Parathyroid adenoma (tissue), 2 donors: ENCODE measurements around the gene EPM2A.

Source experiments
- H2AFZ ChIP-seq: fragments of 300-600 bp; sonication (generic); one replicate; pipeline ENCODE4 v1.7.0; 2017; ENCODE audit warnings: antibody characterized with exemption, mild to moderate bottlenecking
- H3K27ac ChIP-seq: fragments of 300-600 bp; sonication (generic); one replicate; pipeline ENCODE4 v1.7.0; 2017
- H3K27me3 ChIP-seq: fragments of 300-600 bp; sonication (generic); one replicate; pipeline ENCODE4 v1.7.0; 2017; ENCODE audit warnings: low read length; ENCODE audit not compliant: control insufficient read depth, insufficient read depth
- H3K36me3 ChIP-seq: fragments of 300-600 bp; sonication (generic); one replicate; pipeline ENCODE4 v1.7.0; 2017; ENCODE audit warnings: low read length; ENCODE audit not compliant: control insufficient read depth, insufficient read depth
- H3K4me1 ChIP-seq: fragments of 300-600 bp; sonication (generic); one replicate; pipeline ENCODE4 v1.7.0; 2017; ENCODE audit warnings: control low read depth
- H3K4me2 ChIP-seq: fragments of 300-600 bp; sonication (generic); one replicate; pipeline ENCODE4 v1.7.0; 2017; ENCODE audit warnings: low read length
- H3K4me3 ChIP-seq: fragments of 300-600 bp; sonication (generic); one replicate; pipeline ENCODE4 v1.7.0; 2017; ENCODE audit warnings: low read depth, low read length
- H3K79me2 ChIP-seq: fragments of 300-600 bp; sonication (generic); one replicate; pipeline ENCODE4 v1.7.0; 2017; ENCODE audit warnings: control low read depth
- H3K9ac ChIP-seq: fragments of 300-600 bp; sonication (generic); one replicate; pipeline ENCODE4 v1.7.0; 2017; ENCODE audit warnings: mild to moderate bottlenecking
- H3K9me3 ChIP-seq: fragments of 300-600 bp; sonication (generic); one replicate; pipeline ENCODE4 v1.7.0; 2017; ENCODE audit warnings: low read length; ENCODE audit not compliant: control insufficient read depth
- TF ChIP-seq, protein P1 (sequence below): fragments of 300-600 bp; sonication (generic); IDR thresholded peaks from one replicate; pipeline ENCODE4 v1.7.0; 2017; ENCODE audit warnings: antibody characterized with exemption, mild to moderate bottlenecking
- donor health status: primary hyperparathyroidism.

Gene EPM2A

DNA sequence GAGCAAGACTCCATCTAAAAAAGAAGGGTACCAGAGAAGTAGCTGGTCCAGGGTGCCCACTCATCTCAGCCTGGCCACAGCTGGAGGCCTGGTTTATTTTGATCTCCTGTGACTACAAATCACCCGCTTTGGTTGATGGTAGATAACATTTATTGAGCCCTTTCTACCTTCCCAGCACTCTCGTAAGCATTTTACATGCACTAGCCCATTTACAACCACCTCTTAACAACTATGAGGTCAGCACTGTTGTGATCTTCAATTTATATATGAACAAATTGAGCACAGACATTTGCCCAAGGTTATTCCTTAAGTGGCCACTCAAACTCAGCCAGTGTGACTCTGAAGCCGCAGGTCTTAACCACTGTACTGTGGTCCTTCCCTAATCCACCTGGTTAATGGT, 104.7 kb downstream of the EPM2A start:
- TF ChIP-seq, protein P1, sequence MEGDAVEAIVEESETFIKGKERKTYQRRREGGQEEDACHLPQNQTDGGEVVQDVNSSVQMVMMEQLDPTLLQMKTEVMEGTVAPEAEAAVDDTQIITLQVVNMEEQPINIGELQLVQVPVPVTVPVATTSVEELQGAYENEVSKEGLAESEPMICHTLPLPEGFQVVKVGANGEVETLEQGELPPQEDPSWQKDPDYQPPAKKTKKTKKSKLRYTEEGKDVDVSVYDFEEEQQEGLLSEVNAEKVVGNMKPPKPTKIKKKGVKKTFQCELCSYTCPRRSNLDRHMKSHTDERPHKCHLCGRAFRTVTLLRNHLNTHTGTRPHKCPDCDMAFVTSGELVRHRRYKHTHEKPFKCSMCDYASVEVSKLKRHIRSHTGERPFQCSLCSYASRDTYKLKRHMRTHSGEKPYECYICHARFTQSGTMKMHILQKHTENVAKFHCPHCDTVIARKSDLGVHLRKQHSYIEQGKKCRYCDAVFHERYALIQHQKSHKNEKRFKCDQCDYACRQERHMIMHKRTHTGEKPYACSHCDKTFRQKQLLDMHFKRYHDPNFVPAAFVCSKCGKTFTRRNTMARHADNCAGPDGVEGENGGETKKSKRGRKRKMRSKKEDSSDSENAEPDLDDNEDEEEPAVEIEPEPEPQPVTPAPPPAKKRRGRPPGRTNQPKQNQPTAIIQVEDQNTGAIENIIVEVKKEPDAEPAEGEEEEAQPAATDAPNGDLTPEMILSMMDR: no peak
- Histone ChIP-seq H2AFZ (no peak overlapping the region), H3K79me2 (no peaks in the 10 kb centered on the region), H3K4me3 (no peak overlapping the region), H3K36me3 (no peaks in the 10 kb centered on the region), H3K9me3 (no peaks in the 10 kb centered on the region), H3K27ac (no peak overlapping the region), H3K27me3 (no peaks in the 10 kb centered on the region), H3K9ac (no peak overlapping the region), H3K4me2 (no peak overlapping the region), H3K4me1 (peaks cover 4% of the 10 kb centered on the region)

DNA sequence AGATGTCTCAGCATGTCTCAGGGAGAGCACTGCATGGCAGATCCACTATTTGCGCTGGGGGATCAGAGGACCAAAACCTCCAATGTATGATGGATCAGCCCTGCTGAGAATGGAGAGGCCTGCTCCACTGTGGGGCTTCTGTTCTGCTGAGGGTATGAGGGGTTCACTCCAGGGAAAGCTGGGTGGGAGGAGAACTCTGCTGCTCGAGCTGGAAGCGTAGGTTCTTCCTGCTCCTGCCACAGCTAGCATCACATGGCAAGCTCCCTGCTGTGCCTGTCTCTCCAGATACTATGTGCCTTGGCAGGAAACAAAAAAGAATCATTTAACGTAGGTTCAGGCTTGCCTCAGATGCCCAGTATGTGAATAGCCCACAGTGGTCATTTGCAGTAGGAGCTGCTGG, 105.8 kb downstream of the EPM2A start:
- Histone ChIP-seq H3K4me3 (no peak overlapping the region), H2AFZ (no peak overlapping the region), H3K9ac (no peak overlapping the region), H3K4me2 (no peak overlapping the region), H3K27ac (no peak overlapping the region), H3K36me3 (no peaks in the 10 kb centered on the region), H3K4me1 (peaks cover 4% of the 10 kb centered on the region), H3K79me2 (no peaks in the 10 kb centered on the region), H3K9me3 (no peaks in the 10 kb centered on the region), H3K27me3 (no peaks in the 10 kb centered on the region)
- TF ChIP-seq, protein P1: no peak

DNA sequence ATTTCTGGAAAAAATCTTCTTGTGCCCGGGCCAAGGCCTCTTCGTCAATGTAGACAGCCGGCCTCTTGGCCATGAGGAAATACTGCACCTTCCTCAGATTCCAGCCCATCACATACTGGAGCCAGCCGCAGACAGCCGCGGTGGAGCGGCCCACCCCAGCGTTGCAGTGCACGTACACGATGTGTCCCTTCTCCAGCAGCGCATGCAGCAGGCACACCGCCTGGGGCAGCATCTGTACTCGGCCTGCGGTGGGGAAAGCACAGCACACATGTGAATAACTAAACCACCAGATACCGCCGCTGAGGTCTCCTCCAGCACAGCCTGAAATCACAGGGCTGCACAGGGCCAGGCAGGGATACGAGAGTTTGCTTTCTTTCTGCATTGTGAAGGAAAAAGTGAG, 107.9 kb downstream of the EPM2A start:
- no peaks in the 10 kb centered on the region for H3K9me3 ChIP-seq
- H2AFZ ChIP-seq: no peak overlapping the region
- TF ChIP-seq, protein P1: no peak
- H3K4me2 ChIP-seq: no peak overlapping the region
- H3K4me1 ChIP-seq: no peaks in the 10 kb centered on the region
- no peaks in the 10 kb centered on the region for H3K79me2 ChIP-seq
- no peak overlapping the region for H3K4me3 ChIP-seq
- H3K27me3 ChIP-seq: no peaks in the 10 kb centered on the region
- no peak overlapping the region for H3K9ac ChIP-seq
- no peaks in the 10 kb centered on the region for H3K36me3 ChIP-seq
- no peak overlapping the region for H3K27ac ChIP-seq

DNA sequence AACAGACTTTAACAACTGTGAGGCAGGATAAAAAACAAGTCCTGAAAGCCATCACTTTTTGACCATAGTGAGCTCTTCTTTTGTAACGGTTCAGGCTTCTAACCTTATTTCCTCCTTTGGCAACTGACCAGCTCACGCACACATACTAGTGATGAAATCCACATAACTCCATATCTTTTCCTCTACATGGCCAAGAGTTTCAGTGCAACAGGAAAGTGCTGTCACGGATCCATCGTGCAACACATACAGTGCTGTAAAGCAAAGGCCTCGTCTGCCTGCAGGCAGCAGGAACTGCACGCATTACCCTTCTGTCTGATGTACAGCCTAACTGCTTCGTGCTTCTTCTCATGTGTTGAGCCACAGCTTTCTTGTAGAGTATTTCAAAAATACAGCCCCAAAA, 108.5 kb downstream of the EPM2A start:
- no peak overlapping the region for H3K9ac ChIP-seq
- TF ChIP-seq, protein P1: no peak
- no peaks in the 10 kb centered on the region for H3K4me1 ChIP-seq
- H3K4me3 ChIP-seq: no peak overlapping the region
- no peak overlapping the region for H3K4me2 ChIP-seq
- no peaks in the 10 kb centered on the region for H3K27me3 ChIP-seq
- no peaks in the 10 kb centered on the region for H3K79me2 ChIP-seq
- H3K9me3 ChIP-seq: no peaks in the 10 kb centered on the region
- no peak overlapping the region for H2AFZ ChIP-seq
- no peaks in the 10 kb centered on the region for H3K36me3 ChIP-seq
- H3K27ac ChIP-seq: no peak overlapping the region

DNA sequence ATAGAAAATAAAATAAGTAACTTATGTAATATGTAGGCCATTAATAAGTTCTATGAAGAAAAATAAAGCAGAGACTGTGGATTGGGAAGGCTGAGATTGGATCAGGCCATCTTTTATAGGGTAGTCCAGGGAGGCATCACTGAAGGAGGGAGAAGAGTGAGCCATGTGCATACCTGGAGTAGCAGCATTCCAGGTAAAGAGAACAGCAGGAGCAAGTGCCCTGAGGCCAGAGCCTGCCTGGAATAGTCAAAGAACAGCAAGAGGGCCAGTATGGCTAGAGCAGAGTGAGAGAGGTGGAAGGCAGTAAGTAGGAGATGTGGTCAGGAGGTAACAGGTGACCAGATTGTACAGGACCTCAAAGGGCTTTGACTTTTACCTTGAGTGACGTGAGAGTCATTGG, 112.1 kb downstream of the EPM2A start:
- H3K27me3 ChIP-seq: no peaks in the 10 kb centered on the region
- no peak overlapping the region for H3K9ac ChIP-seq
- no peak overlapping the region for H3K27ac ChIP-seq
- H3K36me3 ChIP-seq: no peaks in the 10 kb centered on the region
- no peaks in the 10 kb centered on the region for H3K4me1 ChIP-seq
- TF ChIP-seq, protein P1: no peak
- H2AFZ ChIP-seq: no peak overlapping the region
- no peaks in the 10 kb centered on the region for H3K9me3 ChIP-seq
- H3K79me2 ChIP-seq: no peaks in the 10 kb centered on the region
- no peak overlapping the region for H3K4me2 ChIP-seq
- H3K4me3 ChIP-seq: no peak overlapping the region
